ENCODE measurements around the gene SIL1.

- TF ChIP-seq CTCF (IDR thresholded peaks at IDR 0.05; ENCODE audit: low read length) (no peak), EZH2 (IDR thresholded peaks at IDR 0.05; ENCODE audit: borderline replicate concordance, low read length) (no peak)
Measured at GRCh38 chr5:139040081-139040480, 158.1 kb downstream of the SIL1 start.

Data from OCI-LY1 (cell line).